Measurements from ENCODE around the gene NAXD.

NAXD gene

DNA sequence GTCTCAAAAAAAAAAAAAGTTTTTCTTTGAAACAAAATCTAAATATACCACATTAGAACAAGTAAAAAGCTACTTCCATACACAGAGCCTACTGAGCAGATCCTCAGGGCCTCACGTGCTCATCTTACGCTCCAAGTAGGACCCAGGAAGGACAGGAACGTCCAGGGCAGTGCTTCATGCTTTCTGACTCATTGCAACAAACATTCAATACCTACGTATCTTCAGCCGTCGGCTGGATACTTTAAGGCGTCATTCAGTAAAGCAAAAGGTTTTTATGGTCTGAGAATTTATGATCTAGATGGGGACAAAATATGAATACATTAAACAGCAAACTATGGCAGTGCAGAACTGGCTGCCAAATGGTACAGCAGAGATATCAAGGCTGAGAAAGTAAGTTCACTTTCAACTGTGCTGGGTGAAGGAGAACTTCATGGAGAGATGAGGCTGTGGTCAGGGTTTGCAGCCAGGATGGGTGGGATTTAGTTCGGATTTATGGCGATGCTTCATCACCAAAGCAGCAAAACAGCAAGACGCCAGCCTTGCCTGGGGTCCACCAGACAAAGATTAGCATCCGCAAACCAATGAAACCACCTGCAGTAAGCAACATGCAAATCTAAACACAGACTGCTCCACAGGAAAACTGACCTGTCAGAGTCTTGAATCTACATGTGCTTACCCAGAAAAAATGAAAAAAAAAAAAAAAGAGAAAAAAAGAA is 70.1 kb downstream of the NAXD start:
- DNase-seq (ENCODE audit: extremely low spot score) = no peak
- ChIA-PET POLR2A (interaction anchor here (0.6 kb wide), 1 partner anchor 29 kb away, joined by 3 read pairs; no protein-coding TSS in a partner anchor), CTCF (no interaction called here)
- no peak for TF ChIP-seq NFRKB (IDR thresholded peaks at IDR 0.05)
- TF ChIP-seq HDGF (IDR thresholded peaks at IDR 0.05; ENCODE audit: borderline replicate concordance) = no peak
- TF ChIP-seq TARDBP (IDR thresholded peaks at IDR 0.05) = no peak
- TF ChIP-seq SUZ12 (IDR thresholded peaks at IDR 0.05) = no peak
- TF ChIP-seq PKNOX1 (IDR thresholded peaks at IDR 0.05) = no peak
- TF ChIP-seq FOXA1 (IDR thresholded peaks at IDR 0.05) = no peak
- TF ChIP-seq FOXM1 (IDR thresholded peaks at IDR 0.05; ENCODE audit: borderline replicate concordance) = no peak
- no peak for TF ChIP-seq SP1 (IDR thresholded peaks at IDR 0.05)
- no peak for TF ChIP-seq ARNT (IDR thresholded peaks at IDR 0.05)
- TF ChIP-seq ZNF384 (IDR thresholded peaks at IDR 0.05) = no peak
- no peak for TF ChIP-seq ELF4 (IDR thresholded peaks at IDR 0.05)
- no peak for TF ChIP-seq LEF1 (IDR thresholded peaks at IDR 0.05; ENCODE audit: borderline replicate concordance)
- no peak for TF ChIP-seq CTBP1 (IDR thresholded peaks at IDR 0.05; ENCODE audit: borderline replicate concordance)
- TF ChIP-seq FOXK2 (IDR thresholded peaks at IDR 0.05) = no peak
- no peak for TF ChIP-seq BHLHE40 (IDR thresholded peaks at IDR 0.05; ENCODE audit: borderline replicate concordance)
- TF ChIP-seq L3MBTL2 (conservative IDR thresholded peaks at IDR 0.05) = no peak

- TF ChIP-seq HDGF (IDR thresholded peaks at IDR 0.05; ENCODE audit: borderline replicate concordance) (no peak), LEF1 (IDR thresholded peaks at IDR 0.05; ENCODE audit: borderline replicate concordance) (no peak), SP1 (IDR thresholded peaks at IDR 0.05) (no peak), FOXK2 (IDR thresholded peaks at IDR 0.05) (no peak), L3MBTL2 (conservative IDR thresholded peaks at IDR 0.05) (no peak), TARDBP (IDR thresholded peaks at IDR 0.05) (no peak), FOXM1 (IDR thresholded peaks at IDR 0.05; ENCODE audit: borderline replicate concordance) (no peak), ELF4 (IDR thresholded peaks at IDR 0.05) (no peak), SUZ12 (IDR thresholded peaks at IDR 0.05) (no peak), BHLHE40 (IDR thresholded peaks at IDR 0.05; ENCODE audit: borderline replicate concordance) (no peak), CTBP1 (IDR thresholded peaks at IDR 0.05; ENCODE audit: borderline replicate concordance) (no peak), PKNOX1 (IDR thresholded peaks at IDR 0.05) (no peak), ZNF384 (IDR thresholded peaks at IDR 0.05) (no peak), ARNT (IDR thresholded peaks at IDR 0.05) (no peak), FOXA1 (IDR thresholded peaks at IDR 0.05) (no peak), NFRKB (IDR thresholded peaks at IDR 0.05) (no peak)
- no peak for DNase-seq (ENCODE audit: extremely low spot score)
- ChIA-PET CTCF (no interaction called here), POLR2A (no interaction called here)
These were observed 72.4 kb downstream of the NAXD start for GRCh38 chr13:110687736-110688135.

DNA sequence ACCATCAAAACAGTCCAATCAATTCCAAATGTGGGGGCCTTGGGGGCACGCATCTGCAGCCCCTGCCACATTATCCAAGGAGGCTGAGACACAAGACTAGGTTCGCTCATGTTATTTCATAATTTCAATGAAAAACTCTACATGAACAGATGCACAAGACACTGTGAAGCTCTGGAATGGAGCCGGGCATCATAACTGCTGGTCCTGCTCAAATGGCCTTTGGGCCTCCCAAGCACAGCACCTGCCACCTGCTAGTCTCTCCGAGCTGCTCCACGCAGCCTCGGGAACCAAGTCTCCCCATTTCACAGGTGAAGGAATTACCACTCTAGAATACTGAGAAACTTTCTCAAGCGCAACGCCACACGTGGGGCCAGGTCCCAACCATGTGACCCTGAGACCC is 73.7 kb downstream of the NAXD start:
- TF ChIP-seq ARNT (IDR thresholded peaks at IDR 0.05) (no peak), CTBP1 (IDR thresholded peaks at IDR 0.05; ENCODE audit: borderline replicate concordance) (no peak), NFRKB (IDR thresholded peaks at IDR 0.05) (no peak), LEF1 (IDR thresholded peaks at IDR 0.05; ENCODE audit: borderline replicate concordance) (no peak), SUZ12 (IDR thresholded peaks at IDR 0.05) (no peak), FOXM1 (IDR thresholded peaks at IDR 0.05; ENCODE audit: borderline replicate concordance) (no peak), PKNOX1 (IDR thresholded peaks at IDR 0.05) (no peak), ZNF384 (IDR thresholded peaks at IDR 0.05) (no peak), ELF4 (IDR thresholded peaks at IDR 0.05) (no peak), HDGF (IDR thresholded peaks at IDR 0.05; ENCODE audit: borderline replicate concordance) (no peak), FOXA1 (IDR thresholded peaks at IDR 0.05) (no peak)
- CTCF ChIA-PET = interaction anchor here (1.4 kb wide), 1 partner anchor 22 kb away, joined by 3 read pairs; no protein-coding TSS in a partner anchor
- no peak for DNase-seq (ENCODE audit: extremely low spot score)
- POLR2A ChIA-PET = no interaction called here
